Effector CD4-positive, alpha-beta T cell (primary cell): ENCODE data around the gene KDM4D.
"Not testable (repeated sequence)": the region's sequence is repeated elsewhere in the genome, so short reads cannot be mapped to it uniquely, and the experiment has no call there.

Experiments used
- DNase-seq: peaks from one replicate; pipeline ENCODE4 v3.0.0-alpha.2; 2020

The KDM4D gene

DNA sequence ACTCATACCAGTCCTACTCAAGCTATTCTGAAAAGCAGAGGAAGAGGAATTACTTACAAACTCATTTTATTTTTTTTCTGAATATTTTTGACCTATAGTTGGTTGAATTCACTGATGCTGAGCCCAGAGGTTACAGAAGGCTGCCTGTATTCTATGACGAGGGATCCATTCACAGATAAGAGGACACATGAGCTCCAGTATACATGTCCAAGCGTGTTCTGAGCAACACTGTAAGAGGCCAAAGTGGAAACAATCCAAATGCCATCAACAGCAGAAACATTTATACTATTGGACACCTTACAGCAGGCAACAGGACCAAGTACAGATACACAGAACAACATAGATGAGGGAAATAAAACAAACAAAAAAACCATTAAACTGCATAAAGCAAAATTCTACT, 61.8 kb downstream of the KDM4D start:
- no peak for DNase-seq

GRCh38 chr11:95037356-95038035, 64.0 kb downstream of the KDM4D start:
- not testable (repeated sequence) for DNase-seq

- no peak for DNase-seq
Measured at GRCh38 chr11:95042239-95042638, 68.7 kb downstream of the KDM4D start.

DNA sequence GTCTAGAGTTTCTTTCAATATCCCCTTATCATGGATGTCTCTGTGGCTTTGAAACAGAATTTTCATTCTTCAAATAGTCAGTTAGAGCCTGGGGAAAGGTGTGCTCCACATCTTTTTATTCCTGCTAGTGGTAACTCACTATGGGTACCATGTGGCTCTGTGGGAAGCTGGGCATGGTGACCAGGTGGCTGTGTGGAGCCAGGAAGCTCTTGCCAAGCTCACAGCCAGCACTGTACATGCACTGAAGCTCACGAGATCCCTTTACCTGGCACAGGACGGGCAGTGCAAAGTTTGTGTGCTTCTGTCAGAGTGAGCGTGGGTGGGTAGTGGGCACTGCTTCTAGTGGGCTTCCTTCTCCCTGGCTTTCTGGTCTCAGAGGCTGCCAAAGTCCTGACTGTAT, 69.4 kb downstream of the KDM4D start:
- no peak for DNase-seq

DNA sequence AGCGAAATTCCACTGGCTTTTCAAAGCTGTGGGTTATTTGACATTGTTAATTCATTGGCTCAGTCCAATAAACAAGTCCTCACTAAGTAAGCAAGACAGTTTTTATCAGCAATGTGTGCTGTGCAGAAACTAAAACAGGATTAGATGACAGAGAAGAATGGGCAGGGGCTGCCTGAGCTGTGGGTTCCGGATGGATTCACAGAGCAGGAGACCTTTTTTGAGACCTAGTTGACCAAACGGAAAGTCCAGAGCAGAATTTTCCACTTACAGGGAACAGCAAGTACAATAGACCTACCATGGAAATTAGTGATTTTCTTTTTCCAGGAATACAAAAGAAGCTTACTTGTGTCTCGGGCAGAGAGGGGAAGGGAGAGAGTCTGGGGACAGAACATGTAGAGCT, 70.5 kb downstream of the KDM4D start:
- no peak for DNase-seq

- DNase-seq: no peak
Measured at GRCh38 chr11:95045812-95046211, 72.3 kb downstream of the KDM4D start.
